DMS153 treated with DMSO at 0.1 percent for 48 hours (cell line): Measurements from ENCODE around the gene CTSH.
"Not testable (repeated sequence)": the region's sequence is repeated elsewhere in the genome, so short reads cannot be mapped to it uniquely, and the experiment has no call there.

Experiments used
- DNase-seq: peaks from one replicate; lab custom pipeline; 2025; ENCODE audit not compliant: unreplicated experiment; lab: John Stamatoyannopoulos, UW

The CTSH gene

DNA sequence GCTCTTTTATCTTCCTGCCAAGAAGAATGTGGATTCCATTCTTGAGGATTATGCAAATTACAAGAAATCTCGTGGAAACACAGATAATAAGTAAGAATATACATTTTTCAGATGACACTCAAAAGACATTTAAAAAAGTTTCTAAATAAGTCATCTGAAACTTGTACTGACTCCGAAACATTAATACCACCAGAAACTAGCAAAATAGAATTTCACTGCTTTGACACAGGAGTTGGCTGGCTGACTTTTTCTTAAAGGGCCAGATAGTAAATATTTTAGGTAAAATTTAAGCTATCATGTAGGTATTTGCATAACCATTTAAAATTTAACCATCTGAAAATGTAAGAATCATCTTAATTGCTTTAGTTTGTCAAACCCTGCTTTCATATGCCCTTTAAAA, 51.3 kb downstream of the CTSH start:
- DNase-seq: no peak

- DNase-seq: no peak
Measured at GRCh38 chr15:78889000-78889399, 55.8 kb downstream of the CTSH start.

DNA sequence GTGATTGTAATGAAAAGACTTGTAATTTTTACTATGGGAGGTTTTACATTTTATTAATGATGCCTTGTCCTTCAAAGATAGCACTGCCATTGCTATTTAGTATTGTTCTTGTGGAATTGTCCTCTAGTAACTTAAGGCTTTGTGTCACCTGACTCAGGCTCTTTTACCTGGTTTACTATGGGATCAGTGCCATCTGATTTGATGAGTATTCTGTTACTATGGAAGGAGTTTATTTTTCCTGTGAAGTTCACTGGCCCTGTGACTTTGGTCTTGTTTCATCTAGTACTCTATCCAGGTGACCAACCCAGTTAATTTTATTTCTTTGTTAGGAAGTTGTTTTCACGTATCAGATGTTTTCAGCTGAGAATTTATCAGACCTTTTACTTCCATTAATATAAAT, 63.2 kb downstream of the CTSH start:
- no peak for DNase-seq

- DNase-seq: no peak
Measured at GRCh38 chr15:78880813-78881212, 64.0 kb downstream of the CTSH start.

DNA sequence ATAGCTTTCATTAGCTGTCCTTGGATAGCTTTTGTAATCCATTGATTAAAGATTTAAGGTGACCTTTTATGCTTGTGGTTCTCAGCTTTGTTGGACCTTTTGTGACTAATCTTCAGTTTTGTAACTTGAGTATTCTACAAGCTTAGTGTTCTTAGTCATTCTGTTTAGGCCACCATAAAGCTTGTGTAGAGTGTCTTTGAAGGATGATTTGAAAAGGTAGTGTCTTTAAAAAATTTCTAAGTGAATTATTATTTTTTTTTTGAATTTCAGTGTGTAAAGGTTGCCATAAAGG, 64.7 kb downstream of the CTSH start:
- DNase-seq: no peak

GRCh38 chr15:78879517-78880241, 65.2 kb downstream of the CTSH start:
- no peak for DNase-seq

DNA sequence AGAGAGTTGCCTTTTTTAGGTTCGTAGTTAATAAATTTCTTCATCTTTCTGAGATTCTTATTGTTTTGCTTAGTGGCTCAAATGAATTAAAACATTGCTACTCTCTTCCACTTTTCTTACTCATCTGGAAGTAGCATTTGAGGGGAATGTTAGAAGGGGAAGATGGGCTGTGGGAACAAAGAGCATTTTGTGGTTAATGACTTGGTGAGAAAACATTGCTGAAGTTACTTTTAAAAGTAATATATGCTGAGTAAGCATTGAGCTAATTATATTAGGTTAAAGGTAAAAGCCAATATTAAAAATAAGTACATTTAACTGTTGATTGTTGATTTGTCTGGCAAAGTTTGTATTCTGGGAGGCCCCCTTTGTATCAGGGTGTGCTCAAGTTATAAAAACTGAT, 66.5 kb downstream of the CTSH start:
- no peak for DNase-seq

GRCh38 chr15:78876954-78877353, 67.9 kb downstream of the CTSH start:
- not testable (repeated sequence) for DNase-seq

- DNase-seq: no peak
Measured at GRCh38 chr15:78875107-78875914, 69.5 kb downstream of the CTSH start.

GRCh38 chr15:78873793-78874765, 70.8 kb downstream of the CTSH start:
- DNase-seq: no peak

DNA sequence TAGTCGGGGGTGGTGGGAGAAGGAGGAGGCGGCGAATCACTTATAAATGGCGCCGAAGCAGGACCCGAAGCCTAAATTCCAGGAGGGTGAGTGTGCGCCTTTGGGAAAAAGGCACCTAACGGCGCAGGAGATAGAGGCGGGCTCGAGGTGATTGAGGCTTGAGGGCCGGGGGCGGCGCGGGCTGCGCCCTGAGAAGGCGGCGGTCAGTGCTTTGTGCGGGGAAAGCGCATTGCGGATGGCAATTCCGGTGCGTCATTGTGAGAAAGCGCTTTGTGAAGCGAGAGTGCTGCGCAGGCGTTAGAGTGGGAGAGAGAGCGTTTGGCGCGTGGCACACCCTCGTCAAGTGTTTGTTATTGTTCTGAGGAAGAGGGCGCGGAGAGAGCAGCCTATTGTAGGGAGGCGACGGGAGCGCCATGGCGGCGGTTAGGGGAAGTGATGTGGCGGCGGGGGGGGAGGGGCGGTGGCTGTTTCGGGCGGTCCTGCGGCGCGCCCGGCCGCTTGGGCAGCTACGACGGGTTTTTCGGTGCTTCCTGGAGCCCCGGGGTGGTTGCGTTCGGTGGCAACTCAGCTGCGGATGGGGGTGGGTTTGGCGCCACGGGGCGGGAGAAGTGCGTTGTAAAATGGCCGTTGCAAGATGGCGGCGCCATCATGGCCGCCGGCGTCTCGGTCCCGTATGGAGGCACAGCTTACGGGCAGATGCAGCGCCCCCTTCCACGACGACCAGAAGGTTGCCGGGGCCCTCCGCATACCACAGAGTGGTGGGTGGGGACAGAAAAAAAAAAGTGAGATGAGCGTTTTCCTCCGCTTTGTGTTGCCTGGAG, 71.7 kb downstream of the CTSH start:
- DNase-seq: peak; percentile 30

DNA sequence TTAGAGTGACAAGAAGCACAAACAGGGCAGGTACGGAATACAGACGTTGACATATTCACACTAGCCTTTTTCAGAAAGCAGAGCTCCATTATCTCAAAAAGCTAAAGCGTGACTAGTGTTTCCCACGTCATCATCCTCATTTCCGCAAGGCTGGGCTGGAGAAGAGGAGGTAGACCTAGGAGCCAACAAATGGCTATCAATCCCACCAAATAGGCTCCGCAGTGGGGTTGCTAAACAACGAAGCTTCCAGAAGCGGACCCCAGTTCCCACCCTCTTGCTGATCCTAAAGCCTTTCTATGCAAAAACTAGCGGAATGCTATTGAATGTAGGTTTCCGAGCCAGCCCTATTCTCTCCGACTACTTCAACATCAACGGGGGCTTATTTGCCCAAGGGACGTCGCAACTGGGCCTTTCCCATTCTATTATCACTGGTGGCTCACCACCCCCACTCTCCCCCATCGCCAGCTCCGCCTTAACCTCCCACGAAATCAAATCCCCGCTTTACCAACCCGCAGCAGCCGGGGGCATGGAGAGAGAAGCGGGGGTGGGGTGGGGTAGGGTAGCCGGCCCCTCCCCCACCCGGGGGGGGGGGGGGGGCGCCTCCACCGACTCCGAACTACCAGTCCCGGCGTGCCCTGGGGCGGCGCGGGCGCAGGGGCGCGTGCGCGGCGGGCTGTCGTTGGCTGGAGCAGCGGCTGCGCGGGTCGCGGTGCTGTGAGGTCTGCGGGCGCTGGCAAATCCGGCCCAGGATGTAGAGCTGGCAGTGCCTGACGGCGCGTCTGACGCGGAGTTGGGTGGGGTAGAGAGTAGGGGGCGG, 72.5 kb downstream of the CTSH start, which contains the start of gene MORF4L1:
Gene MORF4L1, plus strand, starts transcription at position 736 of the 817 bp plus-strand sequence. CDS start 128 bp downstream, outside the sequence.
- peak; percentile 18 for DNase-seq

- not testable (repeated sequence) for DNase-seq
Measured at GRCh38 chr15:78871483-78872127, 73.2 kb downstream of the CTSH start.
